ENCODE measurements around the gene LPCAT1. TPM values are rescaled to one million over a fixed set of nuclear protein-coding genes. Genes with fewer than 3 reads are reported as not detected.

Gene LPCAT1
- total and polyA plus RNA-seq, 2 of the 13 experiments (the other 11 are each of a cell fraction or from before 2014, with no cell fraction given) = 29.8 to 90.6 TPM

DNA sequence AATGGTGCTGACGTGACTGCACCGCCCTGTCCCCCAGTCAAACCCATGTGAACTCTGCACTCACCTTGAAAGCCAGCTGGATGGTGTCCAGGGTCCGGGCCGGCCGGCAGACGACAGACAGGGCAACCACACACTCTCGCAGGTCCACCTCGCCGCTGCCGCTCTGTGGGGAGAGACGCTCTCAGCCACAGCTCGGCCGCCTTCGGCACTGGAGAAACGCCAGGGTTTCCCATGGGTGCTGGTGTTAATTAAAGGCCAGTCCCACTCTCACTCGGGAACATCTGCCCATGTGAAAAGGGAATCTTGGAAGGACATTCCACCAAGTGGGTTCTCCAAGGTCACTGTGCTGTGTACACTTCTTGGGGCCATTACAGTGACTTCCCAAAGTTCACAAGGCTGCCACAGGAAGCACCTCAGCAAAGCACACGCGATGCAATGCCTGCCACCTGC, 53.0 kb downstream of the LPCAT1 start (continued):
- TF ChIP-seq NFAT5 (CRISPR knock-in tag; IDR thresholded peaks at IDR 0.05) (no peak), ZNF790 (CRISPR knock-in tag; IDR thresholded peaks at IDR 0.05; ENCODE audit: borderline replicate concordance) (no peak), POLR2A (IDR thresholded peaks at IDR 0.05; ENCODE audit: insufficient read depth in 1 of 2, low read depth in 2 of 2, low read length in 2 of 2) (no peak; a peak in 1 of 4 replicates), SETDB1 (CRISPR knock-in tag; IDR thresholded peaks at IDR 0.05; ENCODE audit: borderline replicate concordance) (no peak), RNF2 (conservative IDR thresholded peaks at IDR 0.05; ENCODE audit: low read depth) (no peak), DMTF1 (CRISPR knock-in tag; IDR thresholded peaks at IDR 0.05) (no peak), NR2C2 (CRISPR knock-in tag; IDR thresholded peaks at IDR 0.05; ENCODE audit: borderline replicate concordance) (no peak), RARA (CRISPR knock-in tag; IDR thresholded peaks at IDR 0.05) (peak; percentile 62), ZNF33A (CRISPR knock-in tag; IDR thresholded peaks at IDR 0.05; ENCODE audit: borderline replicate concordance) (no peak), HMGXB4 (CRISPR knock-in tag; IDR thresholded peaks at IDR 0.05; ENCODE audit: borderline replicate concordance in 1 of 2, low read depth in 1 of 2) (0 out of 4 replicates have a peak, but pooled peaks of 1 of the 2 experiments have one; percentile 29), ZC3H4 (CRISPR knock-in tag; IDR thresholded peaks at IDR 0.05; ENCODE audit: borderline replicate concordance) (no peak), ZNF180 (CRISPR knock-in tag; IDR thresholded peaks at IDR 0.05; ENCODE audit: borderline replicate concordance, low read depth) (no peak), AGO1 (IDR thresholded peaks at IDR 0.05; ENCODE audit: low read depth, low read length, poor library complexity, severe bottlenecking) (no peak), MXI1 (IDR thresholded peaks at IDR 0.05; ENCODE audit: borderline replicate concordance, low read depth, low read length) (no peak; the same call in 2 of the 3 replicates), FOXA1 (IDR thresholded peaks at IDR 0.05) (no peak), FOXA1 (CRISPR knock-in tag; IDR thresholded peaks at IDR 0.05) (no peak), ELF1 (CRISPR knock-in tag; IDR thresholded peaks at IDR 0.05) (no peak)
- TF ChIP-seq, protein P1, sequence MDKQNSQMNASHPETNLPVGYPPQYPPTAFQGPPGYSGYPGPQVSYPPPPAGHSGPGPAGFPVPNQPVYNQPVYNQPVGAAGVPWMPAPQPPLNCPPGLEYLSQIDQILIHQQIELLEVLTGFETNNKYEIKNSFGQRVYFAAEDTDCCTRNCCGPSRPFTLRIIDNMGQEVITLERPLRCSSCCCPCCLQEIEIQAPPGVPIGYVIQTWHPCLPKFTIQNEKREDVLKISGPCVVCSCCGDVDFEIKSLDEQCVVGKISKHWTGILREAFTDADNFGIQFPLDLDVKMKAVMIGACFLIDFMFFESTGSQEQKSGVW (CRISPR knock-in tag; IDR thresholded peaks at IDR 0.05; ENCODE audit: borderline replicate concordance) = no peak
- TF ChIP-seq, protein P2, sequence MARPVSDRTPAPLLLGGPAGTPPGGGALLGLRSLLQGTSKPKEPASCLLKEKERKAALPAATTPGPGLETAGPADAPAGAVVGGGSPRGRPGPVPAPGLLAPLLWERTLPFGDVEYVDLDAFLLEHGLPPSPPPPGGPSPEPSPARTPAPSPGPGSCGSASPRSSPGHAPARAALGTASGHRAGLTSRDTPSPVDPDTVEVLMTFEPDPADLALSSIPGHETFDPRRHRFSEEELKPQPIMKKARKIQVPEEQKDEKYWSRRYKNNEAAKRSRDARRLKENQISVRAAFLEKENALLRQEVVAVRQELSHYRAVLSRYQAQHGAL (CRISPR knock-in tag; IDR thresholded peaks at IDR 0.05; ENCODE audit: not compliant biosample characterization) = no peak

All from HepG2 (cell line).